ENCODE data around the gene COMTD1. TPM values are rescaled to one million over a fixed set of nuclear protein-coding genes. Genes with fewer than 3 reads are reported as not detected.
"Not testable (repeated sequence)": the region's sequence is repeated elsewhere in the genome, so short reads cannot be mapped to it uniquely, and the experiment has no call there.

The COMTD1 gene
- total RNA-seq, 2 experiments from 2014 or later: 37.7 to 47.2 TPM

DNA sequence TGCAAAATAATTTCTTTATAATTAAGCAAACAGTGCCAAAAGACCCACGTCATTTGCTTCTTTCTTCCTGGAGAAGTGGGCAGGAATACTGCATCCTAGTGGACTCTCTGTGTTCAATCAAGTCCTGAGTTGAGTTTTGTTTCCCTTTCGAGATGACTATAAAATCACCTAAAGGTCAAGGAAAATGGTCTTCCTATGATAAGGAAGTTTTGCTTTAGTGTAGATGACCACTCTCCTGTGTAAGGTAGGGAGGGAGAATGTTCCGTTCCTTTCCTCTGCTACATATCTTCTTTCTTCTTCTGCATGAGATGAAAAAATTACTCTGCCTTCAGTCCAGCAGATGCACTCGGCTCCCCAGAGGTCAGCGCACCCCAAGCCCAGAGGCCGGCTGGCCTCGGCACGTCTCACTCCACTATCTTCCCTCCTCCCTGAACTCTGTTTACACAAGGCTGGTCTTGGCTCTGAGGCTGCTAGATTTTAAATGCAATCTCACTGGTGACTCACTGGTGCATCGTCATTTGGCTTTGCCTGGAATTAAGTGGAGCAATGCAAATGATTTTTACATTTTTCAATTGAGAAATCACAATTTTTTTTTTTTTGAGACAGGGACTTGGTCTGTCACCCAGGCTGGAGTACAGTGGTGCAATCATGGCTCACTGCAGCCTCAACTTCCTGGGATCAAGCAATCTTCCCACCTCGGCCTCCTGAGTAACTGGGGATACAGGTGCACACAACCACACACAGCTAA is 43.8 kb downstream of the COMTD1 start:
- no peaks in the 10 kb centered on the region for H3K79me2 ChIP-seq (ENCODE audit: insufficient read depth, low read depth, low read length)
- H3K9me2 ChIP-seq (ENCODE audit: insufficient read depth, low read length): no peaks in the 10 kb centered on the region
- no peaks in the 10 kb centered on the region for H3K9me3 ChIP-seq (ENCODE audit: low read length)
- no peaks in the 10 kb centered on the region for H3K36me3 ChIP-seq (ENCODE audit: insufficient read depth, low read length)
- H3K4me3 ChIP-seq (ENCODE audit: low read depth, low read length, poor library complexity, severe bottlenecking): no peak overlapping the region
- H2AFZ ChIP-seq (ENCODE audit: low read length): no peak overlapping the region
- DNase-seq (ENCODE audit: low spot score): no peak
- BruUV-seq (replicated peaks): no TSS peak
- CTCF ChIA-PET (ENCODE audit: unreplicated experiment): no interaction called here
- POLR2A ChIA-PET: no interaction called here
- no peak for TF ChIP-seq EZH2phosphoT487 (IDR thresholded peaks at IDR 0.05; ENCODE audit: borderline replicate concordance, low read depth, low read length)
- TF ChIP-seq, protein P1, sequence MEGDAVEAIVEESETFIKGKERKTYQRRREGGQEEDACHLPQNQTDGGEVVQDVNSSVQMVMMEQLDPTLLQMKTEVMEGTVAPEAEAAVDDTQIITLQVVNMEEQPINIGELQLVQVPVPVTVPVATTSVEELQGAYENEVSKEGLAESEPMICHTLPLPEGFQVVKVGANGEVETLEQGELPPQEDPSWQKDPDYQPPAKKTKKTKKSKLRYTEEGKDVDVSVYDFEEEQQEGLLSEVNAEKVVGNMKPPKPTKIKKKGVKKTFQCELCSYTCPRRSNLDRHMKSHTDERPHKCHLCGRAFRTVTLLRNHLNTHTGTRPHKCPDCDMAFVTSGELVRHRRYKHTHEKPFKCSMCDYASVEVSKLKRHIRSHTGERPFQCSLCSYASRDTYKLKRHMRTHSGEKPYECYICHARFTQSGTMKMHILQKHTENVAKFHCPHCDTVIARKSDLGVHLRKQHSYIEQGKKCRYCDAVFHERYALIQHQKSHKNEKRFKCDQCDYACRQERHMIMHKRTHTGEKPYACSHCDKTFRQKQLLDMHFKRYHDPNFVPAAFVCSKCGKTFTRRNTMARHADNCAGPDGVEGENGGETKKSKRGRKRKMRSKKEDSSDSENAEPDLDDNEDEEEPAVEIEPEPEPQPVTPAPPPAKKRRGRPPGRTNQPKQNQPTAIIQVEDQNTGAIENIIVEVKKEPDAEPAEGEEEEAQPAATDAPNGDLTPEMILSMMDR (conservative IDR thresholded peaks at IDR 0.05; ENCODE audit: low read length): no peak
- no peak overlapping the region for H3K4me2 ChIP-seq (ENCODE audit: low read length)
- H3K4me1 ChIP-seq (ENCODE audit: insufficient read depth, low read length, poor library complexity, severe bottlenecking): peaks cover 4% of the 10 kb centered on the region
- H4K20me1 ChIP-seq (ENCODE audit: insufficient read depth, low read length): no peaks in the 10 kb centered on the region
- intact Hi-C loops (cut with micrococcal nuclease; ENCODE audit: unreplicated experiment): no loop called here
- H3K27ac ChIP-seq (ENCODE audit: low read depth, low read length, poor library complexity, severe bottlenecking): no peak overlapping the region

- ChIA-PET CTCF (ENCODE audit: unreplicated experiment) (no interaction called here), POLR2A (no interaction called here)
- Histone ChIP-seq H3K9me3 (ENCODE audit: low read length) (no peaks in the 10 kb centered on the region), H3K4me3 (ENCODE audit: low read depth, low read length, poor library complexity, severe bottlenecking) (no peak overlapping the region), H3K27ac (ENCODE audit: low read depth, low read length, poor library complexity, severe bottlenecking) (no peak overlapping the region), H3K9me2 (ENCODE audit: insufficient read depth, low read length) (no peaks in the 10 kb centered on the region), H3K4me2 (ENCODE audit: low read length) (no peak overlapping the region), H4K20me1 (ENCODE audit: insufficient read depth, low read length) (no peaks in the 10 kb centered on the region), H3K79me2 (ENCODE audit: insufficient read depth, low read depth, low read length) (no peaks in the 10 kb centered on the region), H3K36me3 (ENCODE audit: insufficient read depth, low read length) (no peaks in the 10 kb centered on the region), H3K4me1 (ENCODE audit: insufficient read depth, low read length, poor library complexity, severe bottlenecking) (peaks cover 4% of the 10 kb centered on the region), H2AFZ (ENCODE audit: low read length) (no peak overlapping the region)
- BruUV-seq (replicated peaks): no TSS peak
- TF ChIP-seq EZH2phosphoT487 (IDR thresholded peaks at IDR 0.05; ENCODE audit: borderline replicate concordance, low read depth, low read length): no peak
- TF ChIP-seq, protein P1 (conservative IDR thresholded peaks at IDR 0.05; ENCODE audit: low read length): no peak
- DNase-seq (ENCODE audit: low spot score): no peak
- intact Hi-C loops (cut with micrococcal nuclease; ENCODE audit: unreplicated experiment): no loop called here
Measured at GRCh38 chr10:75189266-75190096, 46.3 kb downstream of the COMTD1 start.

GRCh38 chr10:75188522-75188921 is 47.2 kb downstream of the COMTD1 start:
- not testable (repeated sequence) for H3K4me3 ChIP-seq (ENCODE audit: low read depth, low read length, poor library complexity, severe bottlenecking); H4K20me1 ChIP-seq (ENCODE audit: insufficient read depth, low read length); DNase-seq (ENCODE audit: low spot score); H3K27ac ChIP-seq (ENCODE audit: low read depth, low read length, poor library complexity, severe bottlenecking); H3K9me2 ChIP-seq (ENCODE audit: insufficient read depth, low read length); H3K4me1 ChIP-seq (ENCODE audit: insufficient read depth, low read length, poor library complexity, severe bottlenecking); H2AFZ ChIP-seq (ENCODE audit: low read length); H3K9me3 ChIP-seq (ENCODE audit: low read length); BruUV-seq (replicated peaks); H3K36me3 ChIP-seq (ENCODE audit: insufficient read depth, low read length); H3K4me2 ChIP-seq (ENCODE audit: low read length); H3K79me2 ChIP-seq (ENCODE audit: insufficient read depth, low read depth, low read length)
- ChIA-PET CTCF (ENCODE audit: unreplicated experiment) (interaction anchor here (0.7 to 1.2 kb wide), 3 partner anchors 15 to 47 kb away, joined by 3 to 8 read pairs (median 3); partner anchors contain the start of gene COMTD1), POLR2A (interaction anchor here (0.9 to 1.0 kb wide), 2 partner anchors 46 to 47 kb away, joined by 3 read pairs; partner anchors contain the start of gene COMTD1)
- intact Hi-C loops (cut with micrococcal nuclease; ENCODE audit: unreplicated experiment): loop anchor here (1.0 kb wide), 3 partner anchors 22 to 48 kb away; partner anchors contain the start of gene VDAC2
